A673 (cell line): ENCODE data around the gene MSI2.

Experiments
- EZH2 ChIP-seq: fragments of 200-600 bp; sonication (generic); IDR thresholded peaks from 2 replicates; pipeline ENCODE4 v1.6.1; 2017; ENCODE audit warnings: borderline replicate concordance, low read depth, mild to moderate bottlenecking, mixed read lengths, antibody characterized with exemption, low read length; ENCODE audit not compliant: poor library complexity, severe bottlenecking
- TF ChIP-seq, protein P1 (sequence below): fragments of 300-800, 200-600 bp; sonication (generic); conservative IDR thresholded peaks from 2 replicates; pipeline ENCODE4 v1.5.1; 2017; ENCODE audit warnings: low read depth, mild to moderate bottlenecking, antibody characterized with exemption, low read length, moderate library complexity, mixed read lengths

DNA sequence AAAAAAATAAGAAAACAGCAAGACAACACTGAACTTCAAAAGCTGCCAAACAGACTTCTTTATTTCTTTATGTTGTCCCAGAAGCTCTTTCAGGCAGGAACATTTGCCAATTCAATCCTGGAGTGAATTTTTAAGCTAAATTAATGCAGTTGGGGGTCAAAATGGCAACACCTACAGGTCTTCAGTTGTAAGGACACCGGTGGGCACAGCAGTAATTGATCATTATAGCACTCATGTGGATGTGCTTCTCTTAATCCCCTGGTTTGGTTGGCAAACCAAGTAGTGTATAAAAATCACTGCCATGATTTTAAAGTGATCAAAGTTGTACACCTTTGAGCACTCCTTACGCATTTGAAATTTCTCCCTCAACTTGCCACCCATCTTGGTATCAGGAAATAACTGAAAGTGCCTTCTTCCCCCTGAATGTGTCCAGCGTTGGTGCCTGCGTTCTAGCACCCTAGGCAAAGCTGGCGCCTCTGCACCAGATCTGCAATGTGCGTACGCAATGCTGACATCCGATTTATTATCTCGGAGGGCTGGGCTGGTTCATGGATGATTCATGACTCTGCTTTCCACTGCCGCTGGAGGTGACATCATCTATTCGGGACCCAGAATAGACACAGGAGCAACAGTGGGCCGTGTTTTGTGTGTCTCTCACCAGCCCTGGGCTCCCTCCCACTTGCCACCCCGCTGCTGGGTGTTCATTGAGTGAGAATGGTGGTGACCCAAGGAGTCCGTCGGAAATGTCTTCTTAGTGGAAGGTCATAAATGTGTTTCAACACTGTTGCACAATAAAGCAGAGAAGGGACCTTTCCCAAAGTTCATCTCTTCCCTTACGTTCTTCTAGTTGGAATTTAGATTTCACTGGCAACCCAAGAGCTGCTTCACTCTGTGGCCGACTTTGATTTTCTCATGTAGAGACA lies 285.4 kb downstream of the MSI2 start:
- TF ChIP-seq, protein P1, sequence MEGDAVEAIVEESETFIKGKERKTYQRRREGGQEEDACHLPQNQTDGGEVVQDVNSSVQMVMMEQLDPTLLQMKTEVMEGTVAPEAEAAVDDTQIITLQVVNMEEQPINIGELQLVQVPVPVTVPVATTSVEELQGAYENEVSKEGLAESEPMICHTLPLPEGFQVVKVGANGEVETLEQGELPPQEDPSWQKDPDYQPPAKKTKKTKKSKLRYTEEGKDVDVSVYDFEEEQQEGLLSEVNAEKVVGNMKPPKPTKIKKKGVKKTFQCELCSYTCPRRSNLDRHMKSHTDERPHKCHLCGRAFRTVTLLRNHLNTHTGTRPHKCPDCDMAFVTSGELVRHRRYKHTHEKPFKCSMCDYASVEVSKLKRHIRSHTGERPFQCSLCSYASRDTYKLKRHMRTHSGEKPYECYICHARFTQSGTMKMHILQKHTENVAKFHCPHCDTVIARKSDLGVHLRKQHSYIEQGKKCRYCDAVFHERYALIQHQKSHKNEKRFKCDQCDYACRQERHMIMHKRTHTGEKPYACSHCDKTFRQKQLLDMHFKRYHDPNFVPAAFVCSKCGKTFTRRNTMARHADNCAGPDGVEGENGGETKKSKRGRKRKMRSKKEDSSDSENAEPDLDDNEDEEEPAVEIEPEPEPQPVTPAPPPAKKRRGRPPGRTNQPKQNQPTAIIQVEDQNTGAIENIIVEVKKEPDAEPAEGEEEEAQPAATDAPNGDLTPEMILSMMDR = no peak
- TF ChIP-seq EZH2 = no peak
